ENCODE measurements around the gene COG8. TPM values are rescaled to one million over a fixed set of nuclear protein-coding genes. Genes with fewer than 3 reads are reported as not detected.
"Not testable (repeated sequence)": the region's sequence is repeated elsewhere in the genome, so short reads cannot be mapped to it uniquely, and the experiment has no call there.

Gene COG8
- total RNA-seq, 1 donor from 2014 or later, result 39.4 TPM

DNA sequence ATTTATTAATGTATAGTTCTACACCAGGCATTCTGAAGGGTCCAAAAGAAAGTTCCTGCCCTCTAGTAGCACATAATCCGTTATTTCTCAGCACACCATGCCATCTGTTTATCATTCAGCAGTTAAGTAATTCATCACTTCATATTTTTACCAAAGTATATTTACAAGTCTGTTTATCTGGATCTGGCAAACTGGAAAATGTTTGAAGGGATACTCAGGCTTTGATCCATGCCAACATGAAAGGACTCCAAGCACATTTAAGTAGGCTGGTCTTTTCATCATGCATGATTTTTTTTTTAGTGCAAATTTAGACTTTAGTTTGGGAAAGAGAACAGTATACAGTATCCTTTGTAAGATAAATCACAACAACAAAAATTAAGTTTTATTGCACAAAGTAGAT lies 32.3 kb downstream of the COG8 start:
- no peak for TF ChIP-seq CTCF (conservative IDR thresholded peaks at IDR 0.05; ENCODE audit: low read depth, low read length)
- no peak for DNase-seq (ENCODE audit: low read depth)
- no peak overlapping the region for H3K4me3 ChIP-seq (ENCODE audit: low read depth, low read length)

DNA sequence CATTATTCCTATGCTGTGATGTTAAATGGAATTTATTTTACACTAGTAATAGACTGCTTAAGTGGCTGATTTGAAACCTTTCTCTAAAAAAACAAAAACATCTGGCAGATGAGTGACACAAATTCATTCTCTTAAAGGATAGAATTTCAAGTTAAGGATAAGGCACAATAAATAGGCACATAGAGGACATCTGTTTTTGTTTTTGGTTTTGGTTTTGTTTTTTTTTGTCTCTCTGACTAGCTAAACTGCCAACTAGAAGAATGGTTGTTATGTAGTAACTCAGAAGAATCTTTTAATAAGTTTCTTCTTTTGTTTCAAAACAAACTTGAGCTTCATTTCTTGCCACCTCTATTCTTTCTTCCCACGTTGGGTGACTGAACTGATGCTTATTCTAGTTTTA lies 33.3 kb downstream of the COG8 start:
- H3K4me3 ChIP-seq (ENCODE audit: low read depth, low read length), result no peak overlapping the region
- DNase-seq (ENCODE audit: low read depth), result no peak
- TF ChIP-seq CTCF (conservative IDR thresholded peaks at IDR 0.05; ENCODE audit: low read depth, low read length), result no peak

- TF ChIP-seq CTCF (conservative IDR thresholded peaks at IDR 0.05; ENCODE audit: low read depth, low read length), result no peak
- no peak overlapping the region for H3K4me3 ChIP-seq (ENCODE audit: low read depth, low read length)
- no peak for DNase-seq (ENCODE audit: low read depth)
These were observed 37.1 kb downstream of the COG8 start for GRCh38 chr16:69302301-69302700.

DNA sequence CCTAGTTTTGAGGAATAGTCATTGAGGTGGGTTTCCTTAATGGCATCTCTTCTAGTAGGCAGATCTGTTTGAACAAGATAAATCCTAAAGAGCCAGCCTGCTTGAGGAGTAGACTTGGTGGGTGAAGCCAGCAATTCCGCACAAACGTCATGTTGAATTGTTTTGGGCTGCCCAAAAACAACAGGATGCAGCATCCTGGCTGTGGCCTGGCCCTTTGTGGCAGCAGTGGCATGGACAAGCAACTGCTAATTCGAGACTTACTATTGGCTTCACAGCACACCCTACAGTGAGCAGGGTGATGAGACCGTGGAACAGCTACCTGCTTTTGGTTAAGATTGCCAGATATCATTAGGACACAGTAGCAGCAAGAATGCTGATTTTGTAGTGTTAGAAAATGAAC lies 37.5 kb downstream of the COG8 start:
- DNase-seq (ENCODE audit: low read depth), result no peak
- no peak for TF ChIP-seq CTCF (conservative IDR thresholded peaks at IDR 0.05; ENCODE audit: low read depth, low read length)
- H3K4me3 ChIP-seq (ENCODE audit: low read depth, low read length), result no peak overlapping the region

DNA sequence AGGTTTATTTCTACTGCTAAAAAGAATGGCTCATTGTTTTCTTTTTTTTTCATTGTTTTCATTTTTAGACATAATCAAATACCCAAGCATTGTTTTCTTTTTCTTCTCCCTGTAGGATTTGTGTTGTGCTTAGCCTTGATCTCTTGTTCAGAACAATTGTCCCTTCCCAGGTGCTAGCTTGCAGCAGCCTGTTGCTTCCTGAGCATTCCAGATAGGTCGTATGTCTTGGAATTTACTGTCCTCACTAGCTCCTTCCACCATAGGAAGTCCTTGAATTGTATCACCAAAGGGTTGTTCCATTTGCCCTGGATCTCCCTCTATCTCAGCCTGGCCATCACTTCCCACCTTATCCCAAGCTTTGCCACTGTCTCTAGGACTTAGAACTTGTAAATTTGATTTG lies 38.2 kb downstream of the COG8 start:
- TF ChIP-seq CTCF (conservative IDR thresholded peaks at IDR 0.05; ENCODE audit: low read depth, low read length), result no peak
- no peak for DNase-seq (ENCODE audit: low read depth)
- H3K4me3 ChIP-seq (ENCODE audit: low read depth, low read length), result no peak overlapping the region

DNA sequence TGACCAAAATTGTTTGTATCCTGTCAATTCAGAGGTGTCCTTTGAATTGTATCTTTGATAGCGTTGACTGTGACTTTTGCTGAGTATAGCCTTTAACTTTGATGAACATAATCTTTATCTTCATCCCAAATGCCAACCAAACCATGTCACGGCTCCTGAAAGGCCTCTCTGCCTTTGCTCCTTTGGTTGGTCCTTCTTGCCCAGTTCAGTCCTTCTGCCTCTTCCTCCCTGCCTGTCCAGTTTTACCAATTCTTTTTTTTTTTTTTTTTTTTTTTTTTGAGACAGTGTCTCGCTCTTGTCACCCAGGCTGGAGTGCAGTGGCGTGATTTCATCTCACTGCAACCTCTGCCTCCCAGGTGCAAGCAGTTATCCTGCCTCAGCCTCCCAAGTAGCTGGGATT lies 41.1 kb downstream of the COG8 start:
- no peak for TF ChIP-seq CTCF (conservative IDR thresholded peaks at IDR 0.05; ENCODE audit: low read depth, low read length)
- DNase-seq (ENCODE audit: low read depth), result no peak
- H3K4me3 ChIP-seq (ENCODE audit: low read depth, low read length), result no peak overlapping the region

DNA sequence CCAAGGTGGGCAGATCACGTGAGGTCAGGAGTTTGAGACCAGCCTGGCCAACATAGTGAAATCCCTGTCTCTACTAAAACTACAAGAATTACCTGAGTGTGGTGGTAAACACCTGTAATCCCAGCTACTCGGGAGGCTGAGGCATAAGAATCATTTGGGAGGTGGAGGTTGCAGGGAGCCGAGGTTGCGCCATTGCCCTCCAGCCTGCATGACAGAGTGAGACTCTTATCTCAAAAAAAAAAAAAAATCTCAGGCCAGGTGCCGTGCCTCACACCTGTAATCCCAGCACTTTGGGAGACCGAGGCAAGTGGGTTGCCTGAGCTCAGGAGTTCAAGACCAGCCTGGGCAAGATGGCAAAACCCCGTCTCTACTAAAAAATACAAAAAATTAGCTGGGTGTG lies 42.6 kb downstream of the COG8 start:
- DNase-seq (ENCODE audit: low read depth); H3K4me3 ChIP-seq (ENCODE audit: low read depth, low read length): not testable (repeated sequence)

GRCh38 chr16:69294051-69294450 lies 45.3 kb downstream of the COG8 start:
- no peak overlapping the region for H3K4me3 ChIP-seq (ENCODE audit: low read depth, low read length)
- TF ChIP-seq CTCF (conservative IDR thresholded peaks at IDR 0.05; ENCODE audit: low read depth, low read length), result no peak
- no peak for DNase-seq (ENCODE audit: low read depth)

All from epithelial cell of proximal tubule (primary cell).